Loucy (cell line): ENCODE measurements around the gene GNA15.

Experiments used
- H2AFZ ChIP-seq: fragments of 200-600 bp; sonication (generic); 2 replicates; pipeline ENCODE4 v1.6.0; 2016; ENCODE audit warnings: antibody characterized with exemption, mild to moderate bottlenecking, low read length, moderate library complexity
- H3F3A ChIP-seq: fragments of 200-600 bp; 2 replicates; pipeline ENCODE4 v1.6.0; 2016; ENCODE audit warnings: antibody characterized with exemption, low read depth, mild to moderate bottlenecking
- H3K27me3 ChIP-seq: fragments of 200-600 bp; sonication (generic); 2 replicates; pipeline ENCODE4 v1.6.1; 2014; ENCODE audit warnings: low read length, mild to moderate bottlenecking; ENCODE audit not compliant: insufficient read depth, poor library complexity, severe bottlenecking
- H3K36me3 ChIP-seq: fragments of 200-600 bp; sonication (generic); 2 replicates; pipeline ENCODE4 v1.6.1; 2016; ENCODE audit warnings: low read length; ENCODE audit not compliant: insufficient read depth
- H3K4me1 ChIP-seq: fragments of 200-600 bp; sonication (generic); 2 replicates; pipeline ENCODE4 v1.5.1; 2014; ENCODE audit warnings: low read length, mild to moderate bottlenecking; ENCODE audit not compliant: insufficient read depth, poor library complexity, severe bottlenecking
- H3K4me2 ChIP-seq: fragments of 200-600 bp; sonication (generic); 2 replicates; pipeline ENCODE4 v1.6.0; 2014; ENCODE audit warnings: antibody characterized with exemption, low read length, low read depth, mild to moderate bottlenecking; ENCODE audit not compliant: poor library complexity, severe bottlenecking
- H3K4me3 ChIP-seq: fragments of 200-600 bp; sonication (generic); 2 replicates; pipeline ENCODE4 v1.5.1; 2014; ENCODE audit warnings: low read length, mild to moderate bottlenecking, mixed read lengths; ENCODE audit not compliant: poor library complexity, severe bottlenecking
- H3K79me2 ChIP-seq: fragments of 200-600 bp; sonication (generic); 2 replicates; pipeline ENCODE4 v1.6.1; 2014; ENCODE audit warnings: low read length; ENCODE audit not compliant: insufficient read depth
- H3K9ac ChIP-seq: fragments of 200-600 bp; sonication (generic); 2 replicates; pipeline ENCODE4 v1.6.0; 2014; ENCODE audit warnings: mild to moderate bottlenecking, low read depth, low read length, moderate library complexity; ENCODE audit not compliant: poor library complexity, severe bottlenecking
- H3K9me2 ChIP-seq: fragments of 200-600 bp; sonication (generic); replicated peaks from 2 replicates; pipeline ENCODE4 v1.6.1; 2016; ENCODE audit warnings: low read depth, low read length, mixed read lengths
- H3K9me3 ChIP-seq: fragments of 200-600 bp; sonication (generic); 2 replicates; pipeline ENCODE4 v1.6.1; 2014; ENCODE audit warnings: mild to moderate bottlenecking, antibody characterized with exemption, low read length, low read depth; ENCODE audit not compliant: insufficient read depth
- H4K20me1 ChIP-seq: fragments of 200-600 bp; sonication (generic); 2 replicates; pipeline ENCODE4 v1.6.0; 2014; ENCODE audit warnings: antibody characterized with exemption, low read length, mild to moderate bottlenecking; ENCODE audit not compliant: insufficient read depth, poor library complexity, severe bottlenecking
- EZH2phosphoT487 ChIP-seq: fragments of 200-600 bp; IDR thresholded peaks from 2 replicates; pipeline ENCODE4 v1.6.1; 2018; ENCODE audit warnings: antibody characterized with exemption, mild to moderate bottlenecking, moderate library complexity, borderline replicate concordance
- TF ChIP-seq, protein P1 (sequence below): fragments of 200-600 bp; sonication (generic); conservative IDR thresholded peaks from 2 replicates; pipeline ENCODE4 v1.5.1; 2014; ENCODE audit warnings: mild to moderate bottlenecking, antibody characterized with exemption, low read length

Gene GNA15

GRCh38 chr19:3188627-3189596 is 53.1 kb downstream of the GNA15 start:
- TF ChIP-seq EZH2phosphoT487, result no peak
- TF ChIP-seq, protein P1, sequence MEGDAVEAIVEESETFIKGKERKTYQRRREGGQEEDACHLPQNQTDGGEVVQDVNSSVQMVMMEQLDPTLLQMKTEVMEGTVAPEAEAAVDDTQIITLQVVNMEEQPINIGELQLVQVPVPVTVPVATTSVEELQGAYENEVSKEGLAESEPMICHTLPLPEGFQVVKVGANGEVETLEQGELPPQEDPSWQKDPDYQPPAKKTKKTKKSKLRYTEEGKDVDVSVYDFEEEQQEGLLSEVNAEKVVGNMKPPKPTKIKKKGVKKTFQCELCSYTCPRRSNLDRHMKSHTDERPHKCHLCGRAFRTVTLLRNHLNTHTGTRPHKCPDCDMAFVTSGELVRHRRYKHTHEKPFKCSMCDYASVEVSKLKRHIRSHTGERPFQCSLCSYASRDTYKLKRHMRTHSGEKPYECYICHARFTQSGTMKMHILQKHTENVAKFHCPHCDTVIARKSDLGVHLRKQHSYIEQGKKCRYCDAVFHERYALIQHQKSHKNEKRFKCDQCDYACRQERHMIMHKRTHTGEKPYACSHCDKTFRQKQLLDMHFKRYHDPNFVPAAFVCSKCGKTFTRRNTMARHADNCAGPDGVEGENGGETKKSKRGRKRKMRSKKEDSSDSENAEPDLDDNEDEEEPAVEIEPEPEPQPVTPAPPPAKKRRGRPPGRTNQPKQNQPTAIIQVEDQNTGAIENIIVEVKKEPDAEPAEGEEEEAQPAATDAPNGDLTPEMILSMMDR, result no peak
- no peaks in the 10 kb centered on the region for H3F3A ChIP-seq
- H3K27me3 ChIP-seq, result no peaks in the 10 kb centered on the region
- no peaks in the 10 kb centered on the region for H3K9me3 ChIP-seq
- H3K4me1 ChIP-seq, result peaks cover 26% of the 10 kb centered on the region
- no peaks in the 10 kb centered on the region; the same call in 1 of the 2 replicates for H3K36me3 ChIP-seq
- no peaks in the 10 kb centered on the region for H3K9me2 ChIP-seq
- H2AFZ ChIP-seq, result no peak overlapping the region
- peak overlapping the region; percentile 100 for H3K4me2 ChIP-seq
- peak overlapping the region; percentile 29 for H3K4me3 ChIP-seq
- H3K9ac ChIP-seq, result peak overlapping the region; percentile 82
- H4K20me1 ChIP-seq, result peaks cover 34% of the 10 kb centered on the region
- H3K79me2 ChIP-seq, result peaks cover 68% of the 10 kb centered on the region

GRCh38 chr19:3189702-3190469 is 54.1 kb downstream of the GNA15 start:
- Histone ChIP-seq H3K4me3 (no peak overlapping the region), H3K9me3 (no peaks in the 10 kb centered on the region), H3F3A (no peaks in the 10 kb centered on the region), H3K9ac (no peak overlapping the region), H3K36me3 (no peaks in the 10 kb centered on the region; the same call in 1 of the 2 replicates), H2AFZ (no peak overlapping the region), H3K27me3 (no peaks in the 10 kb centered on the region), H3K4me1 (peaks cover 26% of the 10 kb centered on the region), H3K9me2 (no peaks in the 10 kb centered on the region), H4K20me1 (peaks cover 25% of the 10 kb centered on the region), H3K79me2 (peaks cover 60% of the 10 kb centered on the region), H3K4me2 (peak overlapping the region; percentile 100)
- TF ChIP-seq, protein P1, result no peak
- no peak for TF ChIP-seq EZH2phosphoT487

GRCh38 chr19:3190470-3190770 is 54.6 kb downstream of the GNA15 start:
- Histone ChIP-seq H3K4me1 (peaks cover 26% of the 10 kb centered on the region), H3F3A (no peaks in the 10 kb centered on the region), H3K79me2 (peaks cover 60% of the 10 kb centered on the region), H3K9ac (no peak overlapping the region), H2AFZ (no peak overlapping the region), H3K9me2 (no peaks in the 10 kb centered on the region), H3K4me2 (no peak overlapping the region), H3K27me3 (no peaks in the 10 kb centered on the region), H3K36me3 (no peaks in the 10 kb centered on the region; the same call in 1 of the 2 replicates), H4K20me1 (peaks cover 24% of the 10 kb centered on the region), H3K9me3 (no peaks in the 10 kb centered on the region), H3K4me3 (no peak overlapping the region)
- TF ChIP-seq, protein P1, result no peak
- no peak for TF ChIP-seq EZH2phosphoT487
